ENCODE measurements around the gene ATP12A.

Gene ATP12A

GRCh38 chr13:24680258-24680920 is at the start of gene ATP12A:
Gene ATP12A (plus strand): TSS chr13:24680408. CDS start chr13:24680744, 336 bp downstream.
- H3K27ac ChIP-seq (ENCODE audit: low read depth, low read length), result no peak within 1 kb of the TSS
- no peaks in the 10 kb centered on the region for H3K9me3 ChIP-seq (ENCODE audit: control insufficient read depth in 5 of 5, low read length in 5 of 5)
- H3K36me3 ChIP-seq (ENCODE audit: control insufficient read depth in 5 of 5, insufficient read depth in 5 of 5, low read length in 5 of 5), result no peaks in the 10 kb centered on the region
- peak within 1 kb of the TSS in 2 of 5 donors; percentile 46 to 52 for H3K4me3 ChIP-seq (ENCODE audit: low read depth in 1 of 5, low read length in 5 of 5)
- H3K27me3 ChIP-seq (ENCODE audit: control insufficient read depth in 5 of 5, insufficient read depth in 4 of 5, low read length in 5 of 5), result peaks cover 11 to 32% (median 21%) of the 10 kb centered on the region in 5 donors
- peaks cover 1 to 31% (median 24%) of the 10 kb centered on the region in 5 donors for H3K4me1 ChIP-seq (ENCODE audit: control insufficient read depth in 5 of 5, insufficient read depth in 5 of 5, low read length in 5 of 5)
- no peak within 1 kb of the TSS for H3K9ac ChIP-seq (ENCODE audit: low read length in 5 of 5)

- Histone ChIP-seq H3K27ac (ENCODE audit: low read depth, low read length) (no peak overlapping the region), H3K9me3 (ENCODE audit: control insufficient read depth in 5 of 5, low read length in 5 of 5) (no peaks in the 10 kb centered on the region), H3K36me3 (ENCODE audit: control insufficient read depth in 5 of 5, insufficient read depth in 5 of 5, low read length in 5 of 5) (no peaks in the 10 kb centered on the region), H3K4me3 (ENCODE audit: low read depth in 1 of 5, low read length in 5 of 5) (no peak overlapping the region), H3K4me1 (ENCODE audit: control insufficient read depth in 5 of 5, insufficient read depth in 5 of 5, low read length in 5 of 5) (peaks cover 0 to 2% (median 0%) of the 10 kb centered on the region in 5 donors), H3K9ac (ENCODE audit: low read length in 5 of 5) (no peak overlapping the region), H3K27me3 (ENCODE audit: control insufficient read depth in 5 of 5, insufficient read depth in 4 of 5, low read length in 5 of 5) (no peaks in the 10 kb centered on the region)
Measured at GRCh38 chr13:24630851-24631620, 49.2 kb upstream of the ATP12A start.

GRCh38 chr13:24631922-24632321 is 48.3 kb upstream of the ATP12A start:
- H3K4me1 ChIP-seq (ENCODE audit: control insufficient read depth in 5 of 5, insufficient read depth in 5 of 5, low read length in 5 of 5), result peaks cover 0 to 2% (median 0%) of the 10 kb centered on the region in 5 donors
- no peak overlapping the region for H3K4me3 ChIP-seq (ENCODE audit: low read depth in 1 of 5, low read length in 5 of 5)
- H3K27ac ChIP-seq (ENCODE audit: low read depth, low read length), result no peak overlapping the region
- H3K36me3 ChIP-seq (ENCODE audit: control insufficient read depth in 5 of 5, insufficient read depth in 5 of 5, low read length in 5 of 5), result no peaks in the 10 kb centered on the region
- no peaks in the 10 kb centered on the region for H3K27me3 ChIP-seq (ENCODE audit: control insufficient read depth in 5 of 5, insufficient read depth in 4 of 5, low read length in 5 of 5)
- H3K9me3 ChIP-seq (ENCODE audit: control insufficient read depth in 5 of 5, low read length in 5 of 5), result no peaks in the 10 kb centered on the region
- H3K9ac ChIP-seq (ENCODE audit: low read length in 5 of 5), result no peak overlapping the region

GRCh38 chr13:24632382-24633121 is 47.7 kb upstream of the ATP12A start:
- no peaks in the 10 kb centered on the region for H3K36me3 ChIP-seq (ENCODE audit: control insufficient read depth in 5 of 5, insufficient read depth in 5 of 5, low read length in 5 of 5)
- H3K9ac ChIP-seq (ENCODE audit: low read length in 5 of 5), result no peak overlapping the region
- H3K4me3 ChIP-seq (ENCODE audit: low read depth in 1 of 5, low read length in 5 of 5), result no peak overlapping the region
- no peaks in the 10 kb centered on the region for H3K9me3 ChIP-seq (ENCODE audit: control insufficient read depth in 5 of 5, low read length in 5 of 5)
- H3K27me3 ChIP-seq (ENCODE audit: control insufficient read depth in 5 of 5, insufficient read depth in 4 of 5, low read length in 5 of 5), result no peaks in the 10 kb centered on the region
- H3K4me1 ChIP-seq (ENCODE audit: control insufficient read depth in 5 of 5, insufficient read depth in 5 of 5, low read length in 5 of 5), result peaks cover 0 to 2% (median 0%) of the 10 kb centered on the region in 5 donors
- no peak overlapping the region for H3K27ac ChIP-seq (ENCODE audit: low read depth, low read length)

- Histone ChIP-seq H3K27me3 (ENCODE audit: control insufficient read depth in 5 of 5, insufficient read depth in 4 of 5, low read length in 5 of 5) (peaks cover 0 to 6% (median 3%) of the 10 kb centered on the region in 5 donors), H3K4me3 (ENCODE audit: low read depth in 1 of 5, low read length in 5 of 5) (no peak overlapping the region), H3K4me1 (ENCODE audit: control insufficient read depth in 5 of 5, insufficient read depth in 5 of 5, low read length in 5 of 5) (no peaks in the 10 kb centered on the region), H3K27ac (ENCODE audit: low read depth, low read length) (no peak overlapping the region), H3K9ac (ENCODE audit: low read length in 5 of 5) (no peak overlapping the region), H3K9me3 (ENCODE audit: control insufficient read depth in 5 of 5, low read length in 5 of 5) (no peaks in the 10 kb centered on the region), H3K36me3 (ENCODE audit: control insufficient read depth in 5 of 5, insufficient read depth in 5 of 5, low read length in 5 of 5) (no peaks in the 10 kb centered on the region)
Measured at GRCh38 chr13:24636776-24637175, 43.4 kb upstream of the ATP12A start.

- no peak overlapping the region for H3K9ac ChIP-seq (ENCODE audit: low read length in 5 of 5)
- no peaks in the 10 kb centered on the region for H3K4me1 ChIP-seq (ENCODE audit: control insufficient read depth in 5 of 5, insufficient read depth in 5 of 5, low read length in 5 of 5)
- no peak overlapping the region for H3K4me3 ChIP-seq (ENCODE audit: low read depth in 1 of 5, low read length in 5 of 5)
- H3K27me3 ChIP-seq (ENCODE audit: control insufficient read depth in 5 of 5, insufficient read depth in 4 of 5, low read length in 5 of 5), result peaks cover 0 to 6% (median 3%) of the 10 kb centered on the region in 5 donors
- no peak overlapping the region for H3K27ac ChIP-seq (ENCODE audit: low read depth, low read length)
- H3K9me3 ChIP-seq (ENCODE audit: control insufficient read depth in 5 of 5, low read length in 5 of 5), result no peaks in the 10 kb centered on the region
- no peaks in the 10 kb centered on the region for H3K36me3 ChIP-seq (ENCODE audit: control insufficient read depth in 5 of 5, insufficient read depth in 5 of 5, low read length in 5 of 5)
Measured at GRCh38 chr13:24638096-24638495, 42.1 kb upstream of the ATP12A start.

GRCh38 chr13:24640752-24641151 is 39.5 kb upstream of the ATP12A start:
- no peaks in the 10 kb centered on the region for H3K36me3 ChIP-seq (ENCODE audit: control insufficient read depth in 5 of 5, insufficient read depth in 5 of 5, low read length in 5 of 5)
- H3K27ac ChIP-seq (ENCODE audit: low read depth, low read length), result no peak overlapping the region
- H3K9ac ChIP-seq (ENCODE audit: low read length in 5 of 5), result no peak overlapping the region
- no peaks in the 10 kb centered on the region for H3K4me1 ChIP-seq (ENCODE audit: control insufficient read depth in 5 of 5, insufficient read depth in 5 of 5, low read length in 5 of 5)
- H3K9me3 ChIP-seq (ENCODE audit: control insufficient read depth in 5 of 5, low read length in 5 of 5), result no peaks in the 10 kb centered on the region
- H3K4me3 ChIP-seq (ENCODE audit: low read depth in 1 of 5, low read length in 5 of 5), result no peak overlapping the region
- peaks cover 0 to 6% (median 3%) of the 10 kb centered on the region in 5 donors for H3K27me3 ChIP-seq (ENCODE audit: control insufficient read depth in 5 of 5, insufficient read depth in 4 of 5, low read length in 5 of 5)

GRCh38 chr13:24642219-24642618 is 38.0 kb upstream of the ATP12A start:
- Histone ChIP-seq H3K4me3 (ENCODE audit: low read depth in 1 of 5, low read length in 5 of 5) (no peak overlapping the region), H3K9ac (ENCODE audit: low read length in 5 of 5) (no peak overlapping the region), H3K27ac (ENCODE audit: low read depth, low read length) (no peak overlapping the region), H3K27me3 (ENCODE audit: control insufficient read depth in 5 of 5, insufficient read depth in 4 of 5, low read length in 5 of 5) (peaks cover 0 to 6% (median 3%) of the 10 kb centered on the region in 5 donors), H3K4me1 (ENCODE audit: control insufficient read depth in 5 of 5, insufficient read depth in 5 of 5, low read length in 5 of 5) (no peaks in the 10 kb centered on the region), H3K36me3 (ENCODE audit: control insufficient read depth in 5 of 5, insufficient read depth in 5 of 5, low read length in 5 of 5) (no peaks in the 10 kb centered on the region), H3K9me3 (ENCODE audit: control insufficient read depth in 5 of 5, low read length in 5 of 5) (no peaks in the 10 kb centered on the region)

- Histone ChIP-seq H3K9ac (ENCODE audit: low read length in 5 of 5) (no peak overlapping the region), H3K4me1 (ENCODE audit: control insufficient read depth in 5 of 5, insufficient read depth in 5 of 5, low read length in 5 of 5) (no peaks in the 10 kb centered on the region), H3K36me3 (ENCODE audit: control insufficient read depth in 5 of 5, insufficient read depth in 5 of 5, low read length in 5 of 5) (no peaks in the 10 kb centered on the region), H3K4me3 (ENCODE audit: low read depth in 1 of 5, low read length in 5 of 5) (no peak overlapping the region), H3K9me3 (ENCODE audit: control insufficient read depth in 5 of 5, low read length in 5 of 5) (no peaks in the 10 kb centered on the region), H3K27ac (ENCODE audit: low read depth, low read length) (no peak overlapping the region), H3K27me3 (ENCODE audit: control insufficient read depth in 5 of 5, insufficient read depth in 4 of 5, low read length in 5 of 5) (no peaks in the 10 kb centered on the region)
Measured at GRCh38 chr13:24644036-24644435, 36.2 kb upstream of the ATP12A start.

GRCh38 chr13:24648271-24648670 is 31.9 kb upstream of the ATP12A start:
- no peaks in the 10 kb centered on the region for H3K36me3 ChIP-seq (ENCODE audit: control insufficient read depth in 5 of 5, insufficient read depth in 5 of 5, low read length in 5 of 5)
- H3K4me1 ChIP-seq (ENCODE audit: control insufficient read depth in 5 of 5, insufficient read depth in 5 of 5, low read length in 5 of 5), result peaks cover 0 to 3% (median 0%) of the 10 kb centered on the region in 5 donors
- H3K9me3 ChIP-seq (ENCODE audit: control insufficient read depth in 5 of 5, low read length in 5 of 5), result no peaks in the 10 kb centered on the region
- no peaks in the 10 kb centered on the region for H3K27me3 ChIP-seq (ENCODE audit: control insufficient read depth in 5 of 5, insufficient read depth in 4 of 5, low read length in 5 of 5)
- H3K4me3 ChIP-seq (ENCODE audit: low read depth in 1 of 5, low read length in 5 of 5), result no peak overlapping the region
- no peak overlapping the region for H3K27ac ChIP-seq (ENCODE audit: low read depth, low read length)
- H3K9ac ChIP-seq (ENCODE audit: low read length in 5 of 5), result no peak overlapping the region
